B cell (primary cell): Measurements from ENCODE around the gene SUPV3L1.

Experiments used
- EZH2 ChIP-seq: IDR thresholded peaks from 2 replicates; pipeline ENCODE4 v1.6.1; 2012; ENCODE audit warnings: borderline replicate concordance, low read depth, mild to moderate bottlenecking, moderate library complexity, low read length; ENCODE audit not compliant: insufficient read depth, poor library complexity, severe bottlenecking
- TF ChIP-seq, protein P1 (sequence below): fragments of 200-600 bp; IDR thresholded peaks from one replicate; pipeline ENCODE4 v1.8.0; 2022; ENCODE audit warnings: antibody characterized with exemption, mild to moderate bottlenecking

DNA sequence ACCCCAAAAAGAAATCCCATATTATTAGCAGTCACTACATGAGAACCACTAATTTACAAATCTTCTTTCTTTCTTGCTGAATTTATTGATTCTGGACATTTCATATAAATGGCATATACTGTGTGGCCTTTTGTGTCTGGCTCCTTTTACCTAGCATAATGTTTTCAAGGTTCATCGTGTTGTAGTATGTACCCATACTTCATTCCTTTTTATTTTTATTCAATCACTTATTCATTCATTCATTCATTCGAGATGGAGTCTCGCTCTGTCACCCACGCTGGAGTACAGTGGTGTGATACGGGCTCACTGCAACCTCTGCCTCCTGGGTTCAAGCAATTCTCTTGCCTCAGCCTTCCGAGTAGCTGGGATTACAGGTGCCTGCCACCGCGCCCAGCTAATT is 34.2 kb upstream of the SUPV3L1 start:
- no peak for TF ChIP-seq EZH2
- TF ChIP-seq, protein P1, sequence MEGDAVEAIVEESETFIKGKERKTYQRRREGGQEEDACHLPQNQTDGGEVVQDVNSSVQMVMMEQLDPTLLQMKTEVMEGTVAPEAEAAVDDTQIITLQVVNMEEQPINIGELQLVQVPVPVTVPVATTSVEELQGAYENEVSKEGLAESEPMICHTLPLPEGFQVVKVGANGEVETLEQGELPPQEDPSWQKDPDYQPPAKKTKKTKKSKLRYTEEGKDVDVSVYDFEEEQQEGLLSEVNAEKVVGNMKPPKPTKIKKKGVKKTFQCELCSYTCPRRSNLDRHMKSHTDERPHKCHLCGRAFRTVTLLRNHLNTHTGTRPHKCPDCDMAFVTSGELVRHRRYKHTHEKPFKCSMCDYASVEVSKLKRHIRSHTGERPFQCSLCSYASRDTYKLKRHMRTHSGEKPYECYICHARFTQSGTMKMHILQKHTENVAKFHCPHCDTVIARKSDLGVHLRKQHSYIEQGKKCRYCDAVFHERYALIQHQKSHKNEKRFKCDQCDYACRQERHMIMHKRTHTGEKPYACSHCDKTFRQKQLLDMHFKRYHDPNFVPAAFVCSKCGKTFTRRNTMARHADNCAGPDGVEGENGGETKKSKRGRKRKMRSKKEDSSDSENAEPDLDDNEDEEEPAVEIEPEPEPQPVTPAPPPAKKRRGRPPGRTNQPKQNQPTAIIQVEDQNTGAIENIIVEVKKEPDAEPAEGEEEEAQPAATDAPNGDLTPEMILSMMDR = no peak
